ENCODE measurements around the gene KRT85.

KRT85 gene

DNA sequence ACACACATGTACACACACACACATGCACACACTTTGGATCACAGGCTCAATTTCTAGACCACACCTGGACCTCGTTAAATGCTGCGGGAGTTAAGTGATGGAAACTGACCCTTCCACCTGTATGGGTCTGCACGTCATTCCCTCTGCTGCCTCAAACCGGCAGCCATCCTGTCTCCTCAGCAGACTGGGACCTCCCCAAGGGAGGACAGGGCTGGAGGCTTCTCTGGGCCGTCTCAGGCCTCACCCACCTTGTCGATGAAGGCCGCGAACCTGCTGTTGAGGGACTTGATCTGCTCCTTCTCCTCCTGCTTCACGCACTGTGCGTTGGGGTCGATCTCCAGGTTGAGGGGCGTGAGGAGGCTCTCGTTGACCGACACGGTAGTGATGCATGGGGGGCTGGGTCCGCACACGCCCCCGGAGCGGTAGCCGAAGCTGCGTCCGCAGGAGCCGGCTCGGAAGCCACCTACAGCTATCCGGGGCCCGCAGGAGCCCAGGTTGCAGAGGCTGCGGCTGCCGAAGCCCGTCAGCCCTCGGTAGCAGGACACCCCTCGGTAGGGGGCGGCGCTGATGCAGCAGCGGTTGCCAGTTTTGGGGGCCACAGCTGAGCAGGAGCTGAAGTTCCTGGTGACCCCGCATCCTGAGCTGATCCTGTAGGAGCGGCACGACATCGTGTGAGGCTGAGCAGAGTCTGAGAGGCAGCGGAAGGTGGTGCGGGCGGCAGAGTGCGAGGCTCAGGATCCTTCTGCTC lies at the start of gene KRT85:
Gene KRT85, minus strand, starts transcription at position 744 of the 748 bp plus-strand sequence. Its CDS starts 76 bp downstream, at position 668.
- TF ChIP-seq, protein P1, sequence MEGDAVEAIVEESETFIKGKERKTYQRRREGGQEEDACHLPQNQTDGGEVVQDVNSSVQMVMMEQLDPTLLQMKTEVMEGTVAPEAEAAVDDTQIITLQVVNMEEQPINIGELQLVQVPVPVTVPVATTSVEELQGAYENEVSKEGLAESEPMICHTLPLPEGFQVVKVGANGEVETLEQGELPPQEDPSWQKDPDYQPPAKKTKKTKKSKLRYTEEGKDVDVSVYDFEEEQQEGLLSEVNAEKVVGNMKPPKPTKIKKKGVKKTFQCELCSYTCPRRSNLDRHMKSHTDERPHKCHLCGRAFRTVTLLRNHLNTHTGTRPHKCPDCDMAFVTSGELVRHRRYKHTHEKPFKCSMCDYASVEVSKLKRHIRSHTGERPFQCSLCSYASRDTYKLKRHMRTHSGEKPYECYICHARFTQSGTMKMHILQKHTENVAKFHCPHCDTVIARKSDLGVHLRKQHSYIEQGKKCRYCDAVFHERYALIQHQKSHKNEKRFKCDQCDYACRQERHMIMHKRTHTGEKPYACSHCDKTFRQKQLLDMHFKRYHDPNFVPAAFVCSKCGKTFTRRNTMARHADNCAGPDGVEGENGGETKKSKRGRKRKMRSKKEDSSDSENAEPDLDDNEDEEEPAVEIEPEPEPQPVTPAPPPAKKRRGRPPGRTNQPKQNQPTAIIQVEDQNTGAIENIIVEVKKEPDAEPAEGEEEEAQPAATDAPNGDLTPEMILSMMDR (IDR thresholded peaks at IDR 0.05; ENCODE audit: low read length): no peak
- no peak for TF ChIP-seq EZH2 (IDR thresholded peaks at IDR 0.05; ENCODE audit: borderline replicate concordance, low read length)
- Histone ChIP-seq H4K20me1 (ENCODE audit: insufficient read depth, low read length) (no peaks in the 10 kb centered on the region), H2AFZ (ENCODE audit: low read length) (no peak within 1 kb of the TSS)

DNA sequence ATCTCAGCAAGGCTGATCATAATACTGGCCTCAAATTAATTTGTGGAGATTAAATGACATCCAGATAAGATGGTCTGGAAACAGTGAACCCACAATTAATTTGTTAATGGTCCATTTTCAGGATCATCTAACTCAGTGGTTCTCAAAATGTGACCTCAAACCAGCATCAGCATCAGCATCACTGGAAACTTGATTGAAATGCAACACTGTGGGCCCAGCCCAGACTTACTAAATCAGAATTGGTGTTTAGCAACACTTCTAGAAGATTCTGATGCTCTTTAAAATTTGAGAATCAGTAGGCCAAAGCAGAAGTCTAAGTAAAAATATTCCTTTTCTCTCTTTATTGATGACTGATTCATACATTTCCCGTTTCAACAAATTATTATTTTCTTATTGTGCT lies 49.5 kb upstream of the KRT85 start:
- no peak overlapping the region for H3K4me3 ChIP-seq (ENCODE audit: low read depth, low read length, poor library complexity, severe bottlenecking)
- H3K27me3 ChIP-seq (ENCODE audit: insufficient read depth, low read length): no peaks in the 10 kb centered on the region; the same call in none of the 2 replicates
- no peaks in the 10 kb centered on the region for H3K36me3 ChIP-seq (ENCODE audit: insufficient read depth, low read length)
- no peaks in the 10 kb centered on the region for H3K9me3 ChIP-seq (ENCODE audit: low read length)
- H3F3A ChIP-seq (ENCODE audit: insufficient read depth, low read length): no peaks in the 10 kb centered on the region
- H4K20me1 ChIP-seq (ENCODE audit: insufficient read depth, low read length): no peaks in the 10 kb centered on the region
- H3K4me2 ChIP-seq (ENCODE audit: low read length): no peak overlapping the region
- TF ChIP-seq EZH2 (IDR thresholded peaks at IDR 0.05; ENCODE audit: borderline replicate concordance, low read length): no peak
- TF ChIP-seq, protein P1 (IDR thresholded peaks at IDR 0.05; ENCODE audit: low read length): no peak
- no peaks in the 10 kb centered on the region for H3K4me1 ChIP-seq (ENCODE audit: insufficient read depth, low read length, severe bottlenecking)
- H3K79me2 ChIP-seq (ENCODE audit: insufficient read depth, low read length): no peaks in the 10 kb centered on the region
- H2AFZ ChIP-seq (ENCODE audit: low read length): no peak overlapping the region
- no peaks in the 10 kb centered on the region for H3K9me2 ChIP-seq (ENCODE audit: low read depth, low read length)
- H3K27ac ChIP-seq (ENCODE audit: low read depth, low read length, poor library complexity, severe bottlenecking): no peak overlapping the region
- no peak overlapping the region for H3K9ac ChIP-seq (ENCODE audit: low read length)

More for the DNA sequence above, at the start of gene KRT85:
- Histone ChIP-seq H3F3A (ENCODE audit: insufficient read depth, low read length) (no peaks in the 10 kb centered on the region), H3K9ac (ENCODE audit: low read length) (no peak within 1 kb of the TSS), H3K79me2 (ENCODE audit: insufficient read depth, low read length) (no peaks in the 10 kb centered on the region), H3K27ac (ENCODE audit: low read depth, low read length, poor library complexity, severe bottlenecking) (no peak within 1 kb of the TSS), H3K4me3 (ENCODE audit: low read depth, low read length, poor library complexity, severe bottlenecking) (no peak within 1 kb of the TSS), H3K36me3 (ENCODE audit: insufficient read depth, low read length) (no peaks in the 10 kb centered on the region), H3K9me3 (ENCODE audit: low read length) (no peaks in the 10 kb centered on the region), H3K4me1 (ENCODE audit: insufficient read depth, low read length, severe bottlenecking) (no peaks in the 10 kb centered on the region), H3K27me3 (ENCODE audit: insufficient read depth, low read length) (no peaks in the 10 kb centered on the region), H3K4me2 (ENCODE audit: low read length) (no peak within 1 kb of the TSS), H3K9me2 (ENCODE audit: low read depth, low read length) (no peaks in the 10 kb centered on the region)

DNA sequence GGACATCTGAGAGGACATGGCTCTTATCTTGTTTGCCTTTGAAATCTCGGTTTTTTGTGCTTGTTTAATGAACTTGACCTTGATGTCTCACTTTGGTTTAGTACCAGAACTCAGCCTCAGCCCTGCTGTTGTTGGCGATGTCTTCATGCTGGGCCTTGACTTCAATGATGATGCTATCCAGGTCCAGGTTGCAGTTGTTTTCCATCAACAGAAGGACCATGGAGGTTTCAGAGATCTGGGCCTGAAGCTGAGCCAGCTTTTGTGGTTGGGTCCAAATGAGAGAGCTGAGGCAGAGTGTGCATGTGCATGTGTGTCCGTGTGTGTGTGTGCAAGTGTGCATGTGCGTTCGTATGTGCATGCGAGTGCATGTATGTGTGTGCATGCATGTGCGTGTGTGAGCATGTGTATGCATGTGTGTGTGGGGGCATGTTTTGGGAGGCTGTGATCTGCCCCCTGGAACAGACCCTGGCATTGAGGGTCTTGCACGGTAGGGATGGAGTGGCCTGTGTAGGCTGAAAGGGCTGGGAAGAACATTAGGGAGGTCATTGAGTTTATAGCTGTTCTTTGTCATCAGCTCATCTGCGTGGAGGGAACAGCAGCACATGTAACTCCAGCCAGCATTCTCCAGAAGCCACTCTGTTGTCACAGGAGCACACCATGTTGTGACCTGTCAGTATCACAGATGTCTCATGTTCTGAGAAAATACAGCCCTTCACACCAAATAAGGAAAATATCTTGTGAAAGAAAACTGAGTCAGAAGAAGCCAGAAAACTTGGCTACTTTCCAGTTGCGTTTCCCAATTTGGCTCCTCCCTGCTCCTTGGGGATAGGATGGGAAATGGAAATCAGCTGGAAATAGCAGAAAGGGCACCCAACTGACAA lies 48.8 kb upstream of the KRT85 start:
- Histone ChIP-seq H3K9ac (ENCODE audit: low read length) (no peak overlapping the region), H3K9me2 (ENCODE audit: low read depth, low read length) (no peaks in the 10 kb centered on the region), H2AFZ (ENCODE audit: low read length) (no peak overlapping the region), H3K36me3 (ENCODE audit: insufficient read depth, low read length) (no peaks in the 10 kb centered on the region), H3K27ac (ENCODE audit: low read depth, low read length, poor library complexity, severe bottlenecking) (no peak overlapping the region), H3K4me1 (ENCODE audit: insufficient read depth, low read length, severe bottlenecking) (no peaks in the 10 kb centered on the region), H4K20me1 (ENCODE audit: insufficient read depth, low read length) (no peaks in the 10 kb centered on the region), H3K4me2 (ENCODE audit: low read length) (no peak overlapping the region), H3F3A (ENCODE audit: insufficient read depth, low read length) (no peaks in the 10 kb centered on the region), H3K9me3 (ENCODE audit: low read length) (no peaks in the 10 kb centered on the region), H3K27me3 (ENCODE audit: insufficient read depth, low read length) (no peaks in the 10 kb centered on the region; the same call in none of the 2 replicates), H3K79me2 (ENCODE audit: insufficient read depth, low read length) (no peaks in the 10 kb centered on the region), H3K4me3 (ENCODE audit: low read depth, low read length, poor library complexity, severe bottlenecking) (no peak overlapping the region)
- TF ChIP-seq, protein P1 (IDR thresholded peaks at IDR 0.05; ENCODE audit: low read length): no peak
- TF ChIP-seq EZH2 (IDR thresholded peaks at IDR 0.05; ENCODE audit: borderline replicate concordance, low read length): no peak

Measured in OCI-LY1 (cell line).